Adrenal gland (tissue), 12 donors: Measurements from ENCODE around the gene E4F1. TPM values are rescaled to one million over a fixed set of nuclear protein-coding genes. Genes with fewer than 3 reads are reported as not detected.

Experiments
- DNase-seq, 7 donors: peaks; one replicate each; pipeline ENCODE4 v3.0.0-alpha.2; 2019 to 2020
- H3K27ac ChIP-seq, 5 donors: fragments of 200-600 bp; sonication (generic) in 4 of 5; 1 replicate in 3 of 5; 2 replicates in 2 of 5; pipeline versions ENCODE4 v1.5.1 to v1.8.0; 2016 to 2020; ENCODE audit warnings: mild to moderate bottlenecking in 1 of 5
- H3K27me3 ChIP-seq: fragments of 200-600 bp; 2 replicates; pipeline ENCODE4 v1.8.0; 2021
- H3K36me3 ChIP-seq, 2 donors: fragments of 200-600 bp; replicated peaks in 1 of 2; 1 replicate in 1 of 2; 2 replicates in 1 of 2; pipeline versions ENCODE4 v1.5.1 to v1.8.0; 2018 to 2022
- H3K4me1 ChIP-seq, 2 donors: fragments of 200-600 bp; replicated peaks in 1 of 2; 1 replicate in 1 of 2; 2 replicates in 1 of 2; pipeline versions ENCODE4 v1.5.1 to v1.8.0; 2018 to 2021
- H3K4me3 ChIP-seq, 4 donors: fragments of 200-600 bp; sonication (generic) in 3 of 4; one replicate each; pipeline ENCODE4 v1.5.1; 2016 to 2018
- H3K9me3 ChIP-seq, 3 donors: fragments of 200-600 bp; sonication (generic) in 1 of 3; replicated peaks in 1 of 3; 1 replicate in 2 of 3; 2 replicates in 1 of 3; pipeline versions ENCODE4 v1.5.1 to v1.8.0; 2016 to 2021
- POLR2A ChIP-seq, 2 donors: fragments of 450-650 bp; IDR thresholded peaks; one replicate each; pipeline ENCODE4 v1.6.1; 2017; ENCODE audit warnings: antibody characterized with exemption in 2 of 2, mild to moderate bottlenecking in 2 of 2, moderate library complexity in 1 of 2
- WGBS, 4 donors: extraction: QIAGEN DNeasy Blood & Tissue Kit in 2 of 4; methylation state at CpG; one replicate each; pipeline versions ENCODE4 v1.1.5 to v1.1.7; 2013 to 2017; 5-methylcytosine and 5-hydroxymethylcytosine counted together
- intact Hi-C, 2 donors: fragments of 100-400 bp; cut with DNase I; formaldehyde crosslinking; loops; one replicate each; pipeline versions ENCODE4 v1.14.1 to v1.15.0; 2022 to 2023
- polyA plus RNA-seq, 3 donors: library from polyadenylated mRNA; stranded (reverse); fragments of 200-250 nt in 2 of 3; fragments of 350-450 nt in 1 of 3; fragmentation: Illumina TruSeq in 1 of 3; extraction: RNeasy Lipid Tissue Mini Kit (QIAGEN cat#74804) in 1 of 3; gene quantifications; one replicate each; pipeline ENCODE4 v1.2.3, GENCODE V29; 2013 to 2014
- total RNA-seq, 9 donors: library from RNA; depleted of rRNA in 4 of 9; stranded (reverse); fragments of >200 nt in 4 of 9; fragments of 120-200 nt in 1 of 9; fragmentation: NEBNext Ultra II Directional in 1 of 9; extraction: Animal tissue kit (Norgen Biotek cat#: 25700) in 1 of 9; gene quantifications; one replicate each; pipeline versions ENCODE4 v1.1.0 to v1.2.4, GENCODE V29; 2013 to 2023
- TF ChIP-seq, protein P1 (sequence below), 6 experiments: fragments of 450-650 bp in 4 of 6; fragments of 200-600 bp in 2 of 6; sonication (generic) in 1 of 6; IDR thresholded peaks; 1 replicate in 5 of 6; 2 replicates in 1 of 6; pipeline versions ENCODE4 v1.5.1 to v1.8.0; 2016 to 2021; ENCODE audit warnings: antibody characterized with exemption in 6 of 6, mild to moderate bottlenecking in 2 of 6, moderate library complexity in 1 of 6
- donor health status: healthy with polysubstance abuse.
- donor health status: Bipolar disorder and iron deficiency.
- donor health status: DM: yes; HTN: yes; CAD: no.
- donor health status: DM: no; HTN: no; CAD: no.
- donor health status: DM: no; HTN: no; CAD: no.
- donor health status: DM: yes; HTN: yes; CAD: no.

E4F1 gene
- total and polyA plus RNA-seq, 12 donors, result 2.9 to 121 (median 27.1) TPM

GRCh38 chr16:2206780-2207433 is 16.5 kb upstream of the E4F1 start:
- Histone ChIP-seq H3K9me3 (no peaks in the 10 kb centered on the region), H3K4me3 (no peak overlapping the region), H3K4me1 (peaks cover 6 to 19% of the 10 kb centered on the region in 2 donors), H3K36me3 (peaks cover 0 to 35% of the 10 kb centered on the region in 2 donors), H3K27ac (no peak overlapping the region), H3K27me3 (no peaks in the 10 kb centered on the region)
- intact Hi-C loops, result no loop called here
- DNase-seq, result no peak
- TF ChIP-seq, protein P1, sequence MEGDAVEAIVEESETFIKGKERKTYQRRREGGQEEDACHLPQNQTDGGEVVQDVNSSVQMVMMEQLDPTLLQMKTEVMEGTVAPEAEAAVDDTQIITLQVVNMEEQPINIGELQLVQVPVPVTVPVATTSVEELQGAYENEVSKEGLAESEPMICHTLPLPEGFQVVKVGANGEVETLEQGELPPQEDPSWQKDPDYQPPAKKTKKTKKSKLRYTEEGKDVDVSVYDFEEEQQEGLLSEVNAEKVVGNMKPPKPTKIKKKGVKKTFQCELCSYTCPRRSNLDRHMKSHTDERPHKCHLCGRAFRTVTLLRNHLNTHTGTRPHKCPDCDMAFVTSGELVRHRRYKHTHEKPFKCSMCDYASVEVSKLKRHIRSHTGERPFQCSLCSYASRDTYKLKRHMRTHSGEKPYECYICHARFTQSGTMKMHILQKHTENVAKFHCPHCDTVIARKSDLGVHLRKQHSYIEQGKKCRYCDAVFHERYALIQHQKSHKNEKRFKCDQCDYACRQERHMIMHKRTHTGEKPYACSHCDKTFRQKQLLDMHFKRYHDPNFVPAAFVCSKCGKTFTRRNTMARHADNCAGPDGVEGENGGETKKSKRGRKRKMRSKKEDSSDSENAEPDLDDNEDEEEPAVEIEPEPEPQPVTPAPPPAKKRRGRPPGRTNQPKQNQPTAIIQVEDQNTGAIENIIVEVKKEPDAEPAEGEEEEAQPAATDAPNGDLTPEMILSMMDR (IDR thresholded peaks at IDR 0.05), result no peak
- TF ChIP-seq POLR2A (IDR thresholded peaks at IDR 0.05), result no peak
- WGBS, 4 donors, result 90 to 91% (median 91%) methylated on average over 11 to 23 of the region's 23 CpGs

GRCh38 chr16:2207872-2208271 is 15.5 kb upstream of the E4F1 start:
- no peak for DNase-seq
- Histone ChIP-seq H3K27ac (no peak overlapping the region), H3K27me3 (no peaks in the 10 kb centered on the region), H3K4me1 (peaks cover 15 to 29% of the 10 kb centered on the region in 2 donors), H3K4me3 (no peak overlapping the region), H3K9me3 (no peaks in the 10 kb centered on the region), H3K36me3 (peaks cover 0 to 35% of the 10 kb centered on the region in 2 donors)
- intact Hi-C loops, result no loop called here
- TF ChIP-seq POLR2A (IDR thresholded peaks at IDR 0.05), result no peak
- TF ChIP-seq, protein P1 (IDR thresholded peaks at IDR 0.05), result no peak
- WGBS, 4 donors, result 84 to 89% (median 87%) methylated on average over 5 to 9 of the region's 9 CpGs

DNA sequence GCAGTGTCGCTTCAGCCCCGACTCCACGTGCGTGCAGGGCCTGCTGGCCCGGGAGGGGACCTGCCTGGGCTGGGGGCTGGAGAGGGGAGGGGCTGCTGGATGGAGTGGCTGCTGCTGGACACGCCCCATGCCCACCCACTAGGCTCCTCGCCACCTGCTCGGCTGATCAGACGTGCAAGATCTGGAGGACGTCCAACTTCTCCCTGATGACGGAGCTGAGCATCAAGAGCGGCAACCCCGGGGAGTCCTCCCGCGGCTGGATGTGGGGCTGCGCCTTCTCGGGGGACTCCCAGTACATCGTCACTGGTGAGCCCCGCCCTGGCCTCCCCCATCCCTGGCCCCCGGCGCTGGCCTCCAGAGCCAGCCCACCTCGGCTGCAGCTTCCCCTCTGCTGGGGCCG is 15.1 kb upstream of the E4F1 start:
- Histone ChIP-seq H3K4me3 (no peak overlapping the region), H3K9me3 (no peaks in the 10 kb centered on the region), H3K27ac (no peak overlapping the region), H3K4me1 (peaks cover 19 to 33% of the 10 kb centered on the region in 2 donors), H3K36me3 (peaks cover 0 to 35% of the 10 kb centered on the region in 2 donors), H3K27me3 (no peaks in the 10 kb centered on the region)
- WGBS, 4 donors, result 80 to 86% (median 84%) methylated on average over 7 to 23 of the region's 23 CpGs; no CpG with 5 or more reads in 1 of the 4 donors
- intact Hi-C loops, result no loop called here
- DNase-seq, result no peak
- TF ChIP-seq, protein P1 (IDR thresholded peaks at IDR 0.05), result no peak
- TF ChIP-seq POLR2A (IDR thresholded peaks at IDR 0.05), result no peak

DNA sequence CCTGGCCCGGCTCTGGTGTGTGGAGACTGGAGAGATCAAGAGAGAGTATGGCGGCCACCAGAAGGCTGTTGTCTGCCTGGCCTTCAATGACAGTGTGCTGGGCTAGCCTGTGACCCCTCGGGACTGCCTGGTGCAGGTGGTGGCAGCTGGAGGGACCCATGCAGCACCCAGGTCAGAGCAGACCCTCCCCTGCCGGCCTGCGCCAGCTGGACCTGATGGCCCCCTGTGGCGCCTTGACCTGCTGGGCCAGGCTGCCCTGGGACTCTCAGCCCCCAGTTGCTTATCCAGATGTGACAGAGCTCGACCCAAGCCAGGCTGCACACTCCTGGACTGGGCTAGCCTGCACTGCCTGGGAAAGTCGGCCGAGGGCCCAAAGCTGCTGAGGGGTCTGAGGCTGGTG is 14.6 kb upstream of the E4F1 start:
- WGBS, 4 donors, result 86 to 92% (median 90%) methylated on average over 2 to 9 of the region's 9 CpGs
- Histone ChIP-seq H3K4me1 (peaks cover 24 to 38% of the 10 kb centered on the region in 2 donors), H3K27me3 (no peaks in the 10 kb centered on the region), H3K27ac (no peak overlapping the region), H3K36me3 (peaks cover 0 to 35% of the 10 kb centered on the region in 2 donors), H3K4me3 (no peak overlapping the region), H3K9me3 (no peaks in the 10 kb centered on the region)
- TF ChIP-seq, protein P1 (IDR thresholded peaks at IDR 0.05), result no peak
- no peak for TF ChIP-seq POLR2A (IDR thresholded peaks at IDR 0.05)
- intact Hi-C loops, result no loop called here
- no peak for DNase-seq
